HepG2 (cell line): ENCODE results near the gene DLG2. TPM values are rescaled to one million over a fixed set of nuclear protein-coding genes. Genes with fewer than 3 reads are reported as not detected.

Source experiments
- ATAC-seq: fragments of 200-7000 bp; cut with Tn5 transposase; 3 replicates; pipeline ENCODE4 v1.9.1; 2020; ENCODE audit warnings: mild to moderate bottlenecking, moderate library complexity
- BruUV-seq: library from RNA; stranded (reverse); fragments of 400-500 nt; replicated peaks from 2 replicates; lab custom pipeline; 2021; lab: Mats Ljungman, UMichigan
- CTCF ChIA-PET: fragments of 300-600 bp; formaldehyde crosslinking; extraction: SDS; loops from one replicate; lab custom pipeline; 2021; ENCODE audit warnings: low total read pairs, inconsistent platforms, low intra/inter-chr PET ratio; lab: Yijun Ruan, JAX
- POLR2A ChIA-PET: fragments of 350-600 bp; sonication (Branson Sonifier 250); formaldehyde crosslinking; loops from one replicate; lab custom pipeline; 2020; ENCODE audit warnings: antibody characterized with exemption, inconsistent platforms; lab: Yijun Ruan, JAX
- DNase-seq: peaks from one replicate; pipeline ENCODE4 v3.0.0-alpha.2; 2015; ENCODE audit warnings: low spot score
- FAIRE-seq: peaks from 3 replicates; lab custom pipeline; 2011; peaks lifted over from hg19 to GRCh38; lab: Jason Lieb, UNC
- H2AFZ ChIP-seq: one replicate; pipeline ENCODE4 v1.6.1; 2011; ENCODE audit warnings: low read length, inconsistent platforms
- H3K27ac ChIP-seq: fragments of 300-600 bp; 3 replicates; pipeline ENCODE4 v1.8.0; 2011; ENCODE audit warnings: mixed run types, mild to moderate bottlenecking, mixed read lengths, low read length, inconsistent platforms; ENCODE audit not compliant: insufficient read depth; ENCODE audit errors: extremely low read length
- H3K27me3 ChIP-seq, 2 experiments: fragments of 200-600 bp in 1 of 2; 2 replicates in 1 of 2; 3 replicates in 1 of 2; pipeline versions ENCODE4 v1.6.0 to v1.8.0; 2011; ENCODE audit warnings: low read length in 2 of 2, mild to moderate bottlenecking in 2 of 2, moderate library complexity in 2 of 2, inconsistent platforms in 1 of 2; ENCODE audit not compliant: insufficient read depth in 2 of 2, control insufficient read depth in 1 of 2
- H3K36me3 ChIP-seq, 2 experiments: fragments of 200-600 bp in 1 of 2; replicated peaks in 1 of 2; 2 replicates in 1 of 2; 3 replicates in 1 of 2; pipeline versions ENCODE4 v1.5.1 to v1.8.0; 2011; ENCODE audit warnings: low read length in 2 of 2, inconsistent platforms in 1 of 2; ENCODE audit not compliant: insufficient read depth in 2 of 2, control insufficient read depth in 1 of 2
- H3K4me1 ChIP-seq: 2 replicates; pipeline ENCODE4 v1.5.1; 2012; ENCODE audit warnings: low read length, inconsistent platforms; ENCODE audit not compliant: insufficient read depth
- H3K4me2 ChIP-seq: 2 replicates; pipeline ENCODE4 v1.6.0; 2011; ENCODE audit warnings: low read depth, low read length, inconsistent platforms
- H3K4me3 ChIP-seq, 3 experiments: fragments of 200-600 bp in 1 of 3; sonication (generic), shearing (Covaris generic) in 1 of 3; replicated peaks in 1 of 3; 2 replicates each; pipeline ENCODE4 v1.5.1; 2011 to 2016; ENCODE audit warnings: low read length in 3 of 3, inconsistent platforms in 2 of 3, low read depth in 2 of 3, mild to moderate bottlenecking in 2 of 3, control low read depth in 1 of 3, mixed read lengths in 1 of 3; ENCODE audit not compliant: insufficient read depth in 1 of 3
- H3K79me2 ChIP-seq: one replicate; pipeline ENCODE4 v1.6.1; 2011; ENCODE audit warnings: low read length, inconsistent platforms; ENCODE audit not compliant: insufficient read depth
- H3K9ac ChIP-seq: 2 replicates; pipeline ENCODE4 v1.6.0; 2011; ENCODE audit warnings: mild to moderate bottlenecking, low read depth, low read length, inconsistent platforms; ENCODE audit not compliant: insufficient read depth
- H3K9me3 ChIP-seq: 2 replicates; pipeline ENCODE4 v1.5.1; 2012; ENCODE audit warnings: mild to moderate bottlenecking, low read length
- H4K20me1 ChIP-seq: 2 replicates; pipeline ENCODE4 v1.6.0; 2011; ENCODE audit warnings: inconsistent platforms, mild to moderate bottlenecking, low read length, moderate library complexity; ENCODE audit not compliant: insufficient read depth
- BRD4 ChIP-seq: sonication (generic); formaldehyde crosslinking; IDR thresholded peaks from 2 replicates; pipeline ENCODE4 v1.4.0; 2020; ENCODE audit warnings: missing genetic modification reagents
- IRX3 ChIP-seq: sonication (generic); formaldehyde crosslinking; IDR thresholded peaks from 2 replicates; pipeline ENCODE4 v1.8.1; 2023; ENCODE audit warnings: mild to moderate bottlenecking, low read depth, missing genetic modification reagents, borderline replicate concordance
- PHF20 ChIP-seq: sonication (generic); formaldehyde crosslinking; IDR thresholded peaks from 2 replicates; pipeline ENCODE4 v1.5.0; 2020; ENCODE audit warnings: mild to moderate bottlenecking, missing genetic modification reagents
- RFXANK ChIP-seq: IDR thresholded peaks from 2 replicates; pipeline ENCODE4 v1.6.1; 2016
- TGIF2 ChIP-seq: IDR thresholded peaks from 2 replicates; pipeline ENCODE4 v1.6.1; 2016; ENCODE audit warnings: control low read depth, missing compliant biosample characterization
- ZFYVE20 ChIP-seq: sonication (generic); formaldehyde crosslinking; IDR thresholded peaks from 2 replicates; pipeline ENCODE4 v1.8.0; 2023; ENCODE audit warnings: low read depth, mild to moderate bottlenecking, moderate library complexity, missing genetic modification reagents, borderline replicate concordance
- ZNF317 ChIP-seq: sonication (generic); formaldehyde crosslinking; IDR thresholded peaks from 2 replicates; pipeline ENCODE4 v1.5.0; 2020; ENCODE audit warnings: mild to moderate bottlenecking, missing genetic modification reagents
- ZNF484 ChIP-seq: sonication (generic); formaldehyde crosslinking; IDR thresholded peaks from 2 replicates; pipeline ENCODE4 v1.5.1; 2020; ENCODE audit warnings: mild to moderate bottlenecking, low read depth, missing genetic modification reagents, borderline replicate concordance
- ZNF749 ChIP-seq: sonication (generic); formaldehyde crosslinking; IDR thresholded peaks from 2 replicates; pipeline ENCODE4 v1.8.0; 2022; ENCODE audit warnings: mild to moderate bottlenecking, missing genetic modification reagents, moderate library complexity, borderline replicate concordance
- in situ Hi-C: cut with HindIII; loops from 2 replicates; pipeline ENCODE4 v1.10.0; 2017; ENCODE audit warnings: low pct_unique_long_range_greater_than_20kb; ENCODE audit not compliant: extremely low pct_ligation_motif_present
- intact Hi-C: fragments of 100-400 bp; cut with micrococcal nuclease; formaldehyde crosslinking; loops from one replicate; pipeline ENCODE4 v1.10.0; 2022; ENCODE audit not compliant: unreplicated experiment
- polyA plus RNA-seq, 8 experiments: library from polyadenylated mRNA; depleted of rRNA in 3 of 8; stranded (reverse) in 7 of 8; unstranded in 1 of 8; fragments of >200 nt; fragmentation: Illumina TruSeq in 4 of 8; extraction: Trizol in 4 of 8; gene quantifications; 2 replicates each; pipeline versions ENCODE4 v1.2.1 to v1.2.3, GENCODE V29; 2011 to 2016; ENCODE audit warnings: low read depth in 4 of 8, missing spikeins in 1 of 8, mixed read lengths in 1 of 8; ENCODE audit not compliant: insufficient read depth in 1 of 8
- total RNA-seq, 5 experiments: library from RNA; depleted of rRNA; stranded (reverse); fragments of >200 nt; fragmentation: Illumina TruSeq; extraction: Trizol; gene quantifications; 2 replicates each; pipeline ENCODE4 v1.2.3, GENCODE V29; 2016; ENCODE audit warnings: low read depth in 1 of 5
- TF ChIP-seq, protein P1 (sequence below): sonication (generic); formaldehyde crosslinking; conservative IDR thresholded peaks from 2 replicates; pipeline ENCODE4 v1.5.0; 2020; ENCODE audit warnings: missing genetic modification reagents
- TF ChIP-seq, protein P2 (sequence below): sonication (generic); formaldehyde crosslinking; IDR thresholded peaks from 2 replicates; pipeline ENCODE4 v1.5.1; 2020; ENCODE audit warnings: missing genetic modification reagents, mild to moderate bottlenecking, borderline replicate concordance

Gene DLG2
- total and polyA plus RNA-seq, 2 of the 13 experiments (the other 11 are each of a cell fraction or from before 2014, with no cell fraction given): 0.46 to 1.0 TPM

DNA sequence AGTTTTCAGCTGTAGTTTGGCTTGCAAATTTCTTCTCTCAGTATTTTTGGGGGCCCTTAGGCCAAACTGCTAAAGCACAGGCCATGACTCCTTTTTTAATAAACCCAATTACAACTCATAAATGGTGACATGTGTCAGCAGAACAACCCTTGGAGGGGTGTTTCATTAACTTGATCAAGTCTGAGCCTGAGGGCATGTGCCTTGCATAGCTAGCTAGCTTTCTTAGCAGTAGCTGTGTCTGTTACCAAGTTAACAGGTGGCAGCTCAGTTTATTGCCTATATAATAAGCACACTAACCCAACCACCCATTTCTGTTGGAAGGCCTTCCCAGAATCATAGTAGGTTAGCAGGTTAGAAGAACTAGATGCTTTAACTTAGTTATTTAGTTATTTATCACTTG, 1390.7 kb downstream of the DLG2 start:
- Histone ChIP-seq H3K36me3 (no peaks in the 10 kb centered on the region), H3K27me3 (no peaks in the 10 kb centered on the region), H2AFZ (no peak overlapping the region), H4K20me1 (no peaks in the 10 kb centered on the region), H3K4me2 (no peak overlapping the region)
- no peak for FAIRE-seq
- in situ Hi-C loops: no loop called here
- TF ChIP-seq TGIF2 (no peak), ZNF317 (CRISPR knock-in tag) (no peak), ZNF484 (CRISPR knock-in tag) (no peak), RFXANK (CRISPR knock-in tag) (no peak), IRX3 (no peak), ZNF749 (CRISPR knock-in tag) (no peak), ZFYVE20 (CRISPR knock-in tag) (no peak), PHF20 (CRISPR knock-in tag) (no peak), BRD4 (CRISPR knock-in tag) (no peak)
- TF ChIP-seq, protein P1, sequence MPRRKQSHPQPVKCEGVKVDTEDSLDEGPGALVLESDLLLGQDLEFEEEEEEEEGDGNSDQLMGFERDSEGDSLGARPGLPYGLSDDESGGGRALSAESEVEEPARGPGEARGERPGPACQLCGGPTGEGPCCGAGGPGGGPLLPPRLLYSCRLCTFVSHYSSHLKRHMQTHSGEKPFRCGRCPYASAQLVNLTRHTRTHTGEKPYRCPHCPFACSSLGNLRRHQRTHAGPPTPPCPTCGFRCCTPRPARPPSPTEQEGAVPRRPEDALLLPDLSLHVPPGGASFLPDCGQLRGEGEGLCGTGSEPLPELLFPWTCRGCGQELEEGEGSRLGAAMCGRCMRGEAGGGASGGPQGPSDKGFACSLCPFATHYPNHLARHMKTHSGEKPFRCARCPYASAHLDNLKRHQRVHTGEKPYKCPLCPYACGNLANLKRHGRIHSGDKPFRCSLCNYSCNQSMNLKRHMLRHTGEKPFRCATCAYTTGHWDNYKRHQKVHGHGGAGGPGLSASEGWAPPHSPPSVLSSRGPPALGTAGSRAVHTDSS (CRISPR knock-in tag): no peak
- TF ChIP-seq, protein P2, sequence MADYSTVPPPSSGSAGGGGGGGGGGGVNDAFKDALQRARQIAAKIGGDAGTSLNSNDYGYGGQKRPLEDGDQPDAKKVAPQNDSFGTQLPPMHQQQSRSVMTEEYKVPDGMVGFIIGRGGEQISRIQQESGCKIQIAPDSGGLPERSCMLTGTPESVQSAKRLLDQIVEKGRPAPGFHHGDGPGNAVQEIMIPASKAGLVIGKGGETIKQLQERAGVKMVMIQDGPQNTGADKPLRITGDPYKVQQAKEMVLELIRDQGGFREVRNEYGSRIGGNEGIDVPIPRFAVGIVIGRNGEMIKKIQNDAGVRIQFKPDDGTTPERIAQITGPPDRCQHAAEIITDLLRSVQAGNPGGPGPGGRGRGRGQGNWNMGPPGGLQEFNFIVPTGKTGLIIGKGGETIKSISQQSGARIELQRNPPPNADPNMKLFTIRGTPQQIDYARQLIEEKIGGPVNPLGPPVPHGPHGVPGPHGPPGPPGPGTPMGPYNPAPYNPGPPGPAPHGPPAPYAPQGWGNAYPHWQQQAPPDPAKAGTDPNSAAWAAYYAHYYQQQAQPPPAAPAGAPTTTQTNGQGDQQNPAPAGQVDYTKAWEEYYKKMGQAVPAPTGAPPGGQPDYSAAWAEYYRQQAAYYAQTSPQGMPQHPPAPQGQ (CRISPR knock-in tag): no peak
- TF ChIP-seq, all 625 proteins: peak for 0
- Histone ChIP-seq H3K27ac (no peak overlapping the region), H3K9ac (no peak overlapping the region), H3K4me1 (no peaks in the 10 kb centered on the region), H3K79me2 (no peaks in the 10 kb centered on the region), H3K9me3 (no peaks in the 10 kb centered on the region), H3K4me3 (no peak overlapping the region)
- BruUV-seq: no TSS peak
- ChIA-PET POLR2A (no interaction called here), CTCF (no interaction called here)
- no peak for DNase-seq
- no peak for ATAC-seq
- intact Hi-C loops: no loop called here
